Activated naive CD4-positive, alpha-beta T cell treated with anti-CD3 and anti-CD28 coated beads, Interleukin-2, amount 10 ng/mL, durations not matched to agents 7 days and 5 days (primary cell): ENCODE data around the gene DDB1.
A peak's percentile ranks its signal among the peaks of the same experiment; 100 is the strongest.

Experiments used
- CTCF ChIA-PET: fragments of 350-600 bp; sonication (Branson Sonifier 250); formaldehyde crosslinking; loops from one replicate; lab custom pipeline; 2021; ENCODE audit warnings: antibody characterized with exemption; lab: Charles Lee
- DNase-seq: peaks from one replicate; pipeline ENCODE4 v3.0.0-alpha.2; 2020
- H3K27ac Mint-ChIP-seq: one replicate; pipeline ENCODE4 v1.8.0; 2021; ENCODE audit warnings: mild to moderate bottlenecking, moderate library complexity, mixed read lengths
- H3K27me3 Mint-ChIP-seq: one replicate; pipeline ENCODE4 v1.8.0; 2021; ENCODE audit warnings: mild to moderate bottlenecking, mixed read lengths
- H3K36me3 Mint-ChIP-seq: one replicate; pipeline ENCODE4 v1.8.0; 2021; ENCODE audit warnings: mixed read lengths
- H3K4me1 Mint-ChIP-seq: one replicate; pipeline ENCODE4 v1.8.0; 2021; ENCODE audit warnings: mixed read lengths
- H3K4me3 Mint-ChIP-seq: one replicate; pipeline ENCODE4 v1.8.0; 2021; ENCODE audit warnings: mild to moderate bottlenecking, moderate library complexity, mixed read lengths
- H3K9me3 Mint-ChIP-seq: one replicate; pipeline ENCODE4 v1.8.0; 2021; ENCODE audit warnings: mixed read lengths

The DDB1 gene

DNA sequence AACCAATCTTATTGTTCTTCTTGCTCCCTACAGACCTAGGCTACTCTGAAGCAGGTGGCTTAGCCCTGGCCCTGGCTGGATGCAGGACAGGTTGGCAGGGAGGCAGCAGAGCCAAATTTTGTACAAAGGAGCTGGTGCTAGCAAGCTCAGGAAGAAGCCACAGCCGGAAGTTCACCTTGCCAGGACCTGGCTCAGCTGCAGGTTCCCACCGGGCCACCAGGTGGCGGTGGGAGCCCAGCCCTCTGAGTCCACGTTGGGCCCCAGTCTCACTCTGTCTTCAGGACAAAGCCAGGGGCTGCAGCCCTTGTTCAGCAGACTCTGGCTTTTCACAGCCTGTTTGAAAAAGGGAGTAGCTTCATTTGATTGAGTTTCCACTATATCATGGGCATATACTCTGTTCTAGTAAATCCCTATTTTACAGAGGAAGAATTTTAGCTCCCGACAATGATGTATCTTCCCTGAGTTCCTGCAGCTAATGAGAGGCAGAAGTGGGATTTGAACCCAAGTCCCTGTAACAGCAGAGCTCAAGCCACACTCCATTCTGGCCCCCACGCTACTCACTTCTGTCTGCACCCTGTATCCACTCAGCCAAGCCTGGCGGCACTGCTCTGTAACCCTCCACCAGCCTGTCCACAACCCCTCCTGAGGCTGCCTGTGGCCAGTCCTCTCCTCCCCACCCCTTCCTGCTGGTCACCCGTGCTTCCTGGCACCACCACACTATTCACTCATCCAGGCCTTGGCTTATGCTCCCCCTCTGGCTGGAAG is 3.4 kb upstream of the DDB1 start:
- H3K4me3 Mint-ChIP-seq: no peak overlapping the region
- CTCF ChIA-PET: interaction anchor here (0.7 to 9.9 kb wide), 30 partner anchors 9 to 181 kb away, joined by 3 to 309 read pairs (median 6); partner anchors contain the start of genes CPSF7, CYB561A3, SDHAF2 and TMEM138

DNA sequence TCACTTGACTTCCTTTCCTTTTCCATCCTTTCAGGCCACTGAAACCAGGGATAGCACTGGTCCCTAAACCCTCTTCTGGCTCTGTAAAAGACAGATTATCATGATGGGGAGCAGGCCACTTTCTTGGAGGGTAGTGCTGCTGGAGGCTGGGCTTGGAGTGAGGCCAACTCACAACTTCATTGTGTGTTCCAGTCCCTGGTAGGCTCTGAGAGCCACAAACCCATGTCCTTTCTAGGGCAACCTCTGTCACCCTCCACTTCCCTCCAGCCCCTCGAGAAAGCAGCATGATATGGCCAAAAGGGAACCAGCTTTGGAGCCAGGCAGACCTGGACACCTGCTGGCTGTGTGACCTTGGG is 2.4 kb upstream of the DDB1 start:
- Mint-ChIP-seq H3K4me1 (peaks cover 56% of the 10 kb centered on the region), H3K9me3 (no peaks in the 10 kb centered on the region), H3K27ac (peak overlapping the region; percentile 88), H3K27me3 (no peaks in the 10 kb centered on the region), H3K4me3 (no peak overlapping the region), H3K36me3 (peaks cover 15% of the 10 kb centered on the region)
- DNase-seq: no peak
- CTCF ChIA-PET: interaction anchor here (0.6 to 9.9 kb wide), 18 partner anchors 8 to 182 kb away, joined by 3 to 309 read pairs (median 10); partner anchors contain the start of genes CPSF7, CYB561A3, TMEM138 and TMEM216

More for the DNA sequence above, 3.4 kb upstream of the DDB1 start:
- no peaks in the 10 kb centered on the region for H3K9me3 Mint-ChIP-seq
- H3K36me3 Mint-ChIP-seq: peaks cover 14% of the 10 kb centered on the region
- peak overlapping the region; percentile 88 for H3K27ac Mint-ChIP-seq
- no peaks in the 10 kb centered on the region for H3K27me3 Mint-ChIP-seq
- peak; percentile 88 for DNase-seq
- H3K4me1 Mint-ChIP-seq: peaks cover 48% of the 10 kb centered on the region

DNA sequence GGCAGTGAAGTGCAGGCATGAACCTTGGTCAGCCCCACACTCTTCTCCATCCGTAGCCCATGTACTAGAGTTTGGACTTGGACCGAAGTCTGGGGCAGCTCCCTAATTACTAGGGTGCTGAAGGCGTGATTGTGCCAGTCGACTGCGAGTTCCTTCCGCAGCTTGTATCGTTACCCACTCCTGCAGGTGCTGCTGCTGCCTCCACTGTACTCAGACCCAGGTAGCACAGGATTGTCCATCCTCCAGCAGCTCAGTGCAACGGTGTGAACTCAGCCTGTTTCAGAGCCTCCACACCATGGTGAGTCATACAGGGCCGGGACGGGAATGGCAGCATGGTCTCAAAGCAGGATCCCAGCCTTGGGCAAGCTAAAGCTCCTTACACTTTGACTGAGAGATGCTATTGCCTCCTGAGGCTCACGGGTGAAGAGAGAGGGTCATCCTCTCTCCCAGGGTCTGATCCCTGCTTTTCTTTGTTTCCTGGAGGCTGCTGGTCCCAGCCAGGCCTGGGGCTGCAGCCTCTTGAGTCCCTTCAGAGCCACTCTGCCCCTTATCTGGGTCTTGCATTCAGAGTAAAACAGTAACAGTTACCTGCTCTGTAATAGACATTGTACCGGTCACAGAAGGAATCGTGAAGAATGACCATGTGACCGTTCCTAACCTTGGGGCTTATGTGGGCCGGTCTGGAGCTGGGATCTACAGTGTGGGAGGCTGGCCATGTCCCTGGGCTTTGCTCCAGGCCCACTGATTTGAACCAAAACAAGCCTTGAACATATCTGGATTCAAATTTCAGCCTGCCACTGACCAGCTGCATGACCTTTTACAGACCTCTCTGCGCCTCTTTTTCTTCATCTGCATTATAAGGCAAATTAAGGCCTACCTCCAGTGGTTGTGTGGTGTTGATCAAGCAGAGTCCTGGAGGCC is 1.8 kb upstream of the DDB1 start:
- Mint-ChIP-seq H3K27ac (peak overlapping the region; percentile 97), H3K4me1 (peaks cover 62% of the 10 kb centered on the region), H3K27me3 (no peaks in the 10 kb centered on the region), H3K36me3 (peaks cover 20% of the 10 kb centered on the region), H3K9me3 (no peaks in the 10 kb centered on the region), H3K4me3 (peak overlapping the region; percentile 93)
- CTCF ChIA-PET: interaction anchor here (0.6 to 9.9 kb wide), 12 partner anchors 13 to 182 kb away, joined by 3 to 309 read pairs (median 8); partner anchors contain the start of genes CPSF7, CYB561A3, TMEM138 and TMEM216
- DNase-seq: no peak

DNA sequence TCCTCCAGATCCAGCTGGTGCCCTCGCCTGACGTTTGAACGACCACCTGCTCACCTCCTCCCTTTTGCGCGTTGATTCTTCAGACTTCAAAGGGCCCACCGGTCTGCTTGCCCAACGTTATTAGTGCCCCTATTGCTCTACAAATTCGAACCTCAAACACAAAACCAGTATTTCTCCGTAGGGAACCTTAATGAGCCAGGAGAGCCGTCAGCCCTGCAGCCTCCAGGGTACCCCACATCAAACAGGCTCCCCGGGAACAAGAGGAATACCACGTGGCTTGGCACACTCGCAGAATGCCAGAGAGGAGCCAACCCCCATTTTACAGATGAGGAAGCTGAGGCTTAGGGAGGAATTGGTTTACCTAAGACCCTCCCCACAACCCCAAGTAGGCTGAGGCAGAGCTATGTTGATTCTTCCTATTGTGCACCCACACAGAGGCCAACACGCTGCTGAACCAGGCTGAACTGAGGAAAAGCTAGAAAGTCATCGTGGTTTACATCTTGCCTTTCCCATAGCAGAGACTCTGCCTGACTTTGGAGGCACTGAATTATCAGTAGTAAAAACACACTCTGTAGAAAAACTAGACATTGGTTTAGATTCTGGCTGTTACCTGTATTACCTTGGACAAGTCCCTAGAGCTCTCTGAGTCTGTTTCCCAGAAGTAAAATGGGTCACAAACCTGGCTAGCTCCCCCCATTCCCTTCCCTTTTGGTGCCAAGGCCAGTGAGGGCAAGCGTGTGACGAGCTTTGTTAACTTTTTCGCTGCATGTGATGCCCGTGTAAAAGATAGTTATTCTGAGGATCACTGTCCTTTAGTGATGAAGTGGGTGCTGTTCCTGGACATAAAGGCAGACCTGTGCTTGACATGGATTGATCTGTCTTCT is 887 bp upstream of the DDB1 start:
- CTCF ChIA-PET: interaction anchor here (0.6 to 9.9 kb wide), 9 partner anchors 14 to 112 kb away, joined by 3 to 309 read pairs (median 6); partner anchors contain the start of genes CPSF7, CYB561A3, TMEM138 and TMEM216
- Mint-ChIP-seq H3K27ac (peak overlapping the region; percentile 97), H3K27me3 (no peaks in the 10 kb centered on the region), H3K36me3 (peaks cover 27% of the 10 kb centered on the region), H3K4me1 (peaks cover 68% of the 10 kb centered on the region), H3K4me3 (peak overlapping the region; percentile 93), H3K9me3 (no peaks in the 10 kb centered on the region)
- DNase-seq: peak; percentile 34

DNA sequence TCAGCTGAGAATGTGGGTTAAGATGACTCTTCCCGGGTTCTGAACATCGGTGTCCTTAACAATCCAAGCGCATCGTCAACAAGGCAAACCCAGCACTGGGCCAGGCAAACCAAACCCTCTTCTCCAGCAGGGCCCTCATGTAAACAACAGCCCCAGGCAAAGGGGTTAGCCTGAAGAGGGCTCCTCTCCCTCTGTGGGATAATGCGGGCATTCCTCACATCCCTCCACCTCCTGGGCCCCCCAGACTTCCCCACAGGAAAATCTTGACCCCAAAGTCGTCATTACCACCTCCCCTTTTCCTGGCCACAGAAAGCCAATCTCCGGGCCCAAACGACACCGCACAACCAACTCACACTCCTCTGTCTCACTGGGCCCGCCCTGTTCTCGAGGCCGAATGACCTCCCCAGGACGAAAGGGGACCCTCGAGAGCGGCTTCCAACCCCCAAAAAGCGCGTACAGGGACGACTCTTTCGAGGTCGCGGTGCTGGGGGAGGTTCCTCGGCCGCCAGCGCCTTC is 566 bp downstream of the DDB1 start:
- no peaks in the 10 kb centered on the region for H3K9me3 Mint-ChIP-seq
- peaks cover 74% of the 10 kb centered on the region for H3K4me1 Mint-ChIP-seq
- H3K4me3 Mint-ChIP-seq: peak overlapping the region; percentile 93
- peak overlapping the region; percentile 97 for H3K27ac Mint-ChIP-seq
- no peaks in the 10 kb centered on the region for H3K27me3 Mint-ChIP-seq
- peaks cover 38% of the 10 kb centered on the region for H3K36me3 Mint-ChIP-seq
- peak; percentile 37 for DNase-seq
- CTCF ChIA-PET: interaction anchor here (1.6 kb wide), 1 partner anchor 53 kb away, joined by 5 read pairs; no protein-coding TSS in a partner anchor

DNA sequence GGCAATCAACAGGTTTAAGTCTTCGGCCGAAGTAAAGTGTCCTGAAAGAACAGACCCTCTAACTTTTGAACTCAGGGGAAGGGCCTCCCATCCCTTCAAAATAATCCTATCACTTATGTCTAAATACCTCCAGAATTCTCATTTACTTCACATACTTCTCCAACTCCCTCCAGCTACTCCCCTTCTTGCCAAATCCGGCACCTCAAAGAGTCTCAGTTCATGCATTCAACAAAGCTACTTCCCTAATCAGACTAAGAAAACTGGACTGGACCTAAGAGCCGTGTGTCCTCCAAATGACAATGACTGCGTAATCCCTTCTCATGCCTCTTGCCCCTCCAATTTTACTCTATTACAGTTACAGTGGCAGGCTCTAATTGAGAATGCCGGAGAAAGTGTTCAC is 1.3 kb downstream of the DDB1 start:
- H3K27me3 Mint-ChIP-seq: no peaks in the 10 kb centered on the region
- H3K9me3 Mint-ChIP-seq: no peaks in the 10 kb centered on the region
- H3K4me1 Mint-ChIP-seq: peaks cover 68% of the 10 kb centered on the region
- CTCF ChIA-PET: interaction anchor here (1.6 kb wide), 1 partner anchor 54 kb away, joined by 5 read pairs; no protein-coding TSS in a partner anchor
- peaks cover 38% of the 10 kb centered on the region for H3K36me3 Mint-ChIP-seq
- peak overlapping the region; percentile 93 for H3K4me3 Mint-ChIP-seq
- DNase-seq: no peak
- peak overlapping the region; percentile 97 for H3K27ac Mint-ChIP-seq

DNA sequence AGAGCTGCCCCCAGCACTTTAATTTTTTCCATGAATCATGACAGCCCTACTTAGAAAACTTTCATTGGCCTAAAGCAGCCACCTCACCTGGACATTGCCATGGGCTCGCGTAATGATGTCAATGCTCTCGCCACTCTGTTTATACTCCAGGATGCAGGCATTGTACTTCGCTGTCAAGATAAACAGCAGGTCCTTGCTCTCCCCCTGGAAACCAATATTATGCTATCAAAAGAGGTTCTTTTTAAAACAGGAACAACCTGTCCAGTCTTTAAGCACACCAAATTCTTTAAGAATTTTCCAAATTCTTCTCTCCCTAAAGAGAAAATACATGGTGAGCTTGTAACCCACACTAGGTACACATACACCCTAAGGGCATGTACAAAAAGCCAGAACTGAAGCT is 3.0 kb downstream of the DDB1 start:
- H3K4me3 Mint-ChIP-seq: no peak overlapping the region

DNA sequence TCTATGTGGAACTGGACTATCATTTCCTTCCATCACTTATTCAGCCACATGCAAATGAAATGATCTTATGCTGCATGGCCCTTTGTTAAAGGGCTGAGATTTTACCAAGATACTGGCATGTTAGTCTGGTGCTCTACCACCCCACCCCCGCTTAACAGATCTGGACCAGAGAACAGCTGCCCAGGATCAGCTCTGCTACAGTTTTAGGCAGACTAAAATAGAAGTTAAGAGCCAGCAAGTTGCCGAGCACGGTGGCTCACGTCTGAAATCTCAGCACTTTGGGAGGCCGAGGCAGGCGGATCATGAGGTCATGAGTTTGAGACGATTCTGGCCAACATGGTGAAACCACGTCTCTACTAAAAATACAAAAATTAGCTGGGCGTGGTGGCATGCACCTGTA is 4.6 kb downstream of the DDB1 start:
- Mint-ChIP-seq H3K27me3 (no peaks in the 10 kb centered on the region), H3K4me3 (no peak overlapping the region), H3K4me1 (peaks cover 40% of the 10 kb centered on the region), H3K36me3 (peaks cover 68% of the 10 kb centered on the region), H3K27ac (peak overlapping the region; percentile 45), H3K9me3 (no peaks in the 10 kb centered on the region)
- CTCF ChIA-PET: interaction anchor here (1.3 to 2.9 kb wide), 5 partner anchors 8 to 497 kb away, joined by 3 to 15 read pairs (median 3); no protein-coding TSS in a partner anchor
- no peak for DNase-seq

More for the DNA sequence above, 3.0 kb downstream of the DDB1 start:
- CTCF ChIA-PET: interaction anchor here (0.7 to 1.6 kb wide), 3 partner anchors 56 to 499 kb away, joined by 3 to 6 read pairs (median 3); no protein-coding TSS in a partner anchor
- peaks cover 55% of the 10 kb centered on the region for H3K36me3 Mint-ChIP-seq
- no peak overlapping the region for H3K27ac Mint-ChIP-seq
- H3K9me3 Mint-ChIP-seq: no peaks in the 10 kb centered on the region
- no peaks in the 10 kb centered on the region for H3K27me3 Mint-ChIP-seq
- DNase-seq: no peak
- H3K4me1 Mint-ChIP-seq: peaks cover 52% of the 10 kb centered on the region

DNA sequence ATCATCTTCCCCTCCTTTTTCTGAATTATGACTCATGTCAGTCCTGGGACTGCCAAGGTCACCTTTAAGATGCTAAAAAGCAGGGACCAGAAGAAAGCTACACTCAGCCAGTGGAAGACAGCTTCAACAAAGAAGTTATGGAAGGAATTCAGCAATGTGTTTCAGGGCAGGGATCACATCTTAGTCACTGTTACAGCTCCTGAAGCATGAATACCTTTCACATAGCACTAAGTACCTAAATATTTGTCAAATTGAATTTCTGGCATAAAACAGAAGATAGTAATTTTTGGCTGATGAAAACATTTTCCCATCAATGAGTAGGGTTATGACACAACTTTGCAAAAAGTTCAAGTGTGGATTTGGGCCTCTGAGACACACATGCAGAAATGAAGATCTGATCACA is 5.2 kb downstream of the DDB1 start:
- no peak overlapping the region for H3K27ac Mint-ChIP-seq

DNA sequence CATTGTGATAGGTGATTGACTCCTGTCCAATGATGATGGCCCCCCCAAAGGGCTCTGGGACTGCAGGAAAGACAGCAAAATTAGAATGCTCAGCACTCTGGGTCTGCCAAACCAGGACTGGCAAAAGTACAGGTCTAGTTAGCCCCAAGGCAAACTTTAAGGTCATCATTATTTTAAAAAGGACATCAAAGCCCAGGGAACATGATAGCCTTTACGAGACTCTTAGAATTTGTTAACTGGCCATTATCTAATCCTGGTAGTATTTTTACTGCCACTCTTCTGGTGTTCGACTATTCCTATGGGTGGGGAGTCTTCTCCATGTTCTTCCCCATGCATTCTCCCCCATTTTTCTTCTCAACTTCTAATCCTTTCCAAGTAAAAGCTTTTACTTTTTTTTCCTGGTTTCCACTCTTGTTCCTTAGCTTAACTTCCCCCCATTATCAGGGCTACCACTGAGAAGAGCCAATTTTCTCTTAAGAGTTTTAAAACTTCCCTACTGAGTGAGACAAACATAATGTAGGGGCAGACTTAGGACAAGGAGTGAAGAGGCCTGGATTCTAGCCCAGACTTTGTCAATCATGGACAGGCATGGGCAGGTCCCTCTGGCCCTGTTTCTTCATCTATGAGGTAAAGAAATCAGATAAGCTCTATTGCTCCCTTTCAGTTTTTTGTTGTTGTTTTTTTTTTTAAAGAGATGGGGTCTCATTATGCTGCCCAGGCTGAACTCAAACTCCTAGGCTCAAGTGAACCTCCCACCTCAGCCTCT is 7.1 kb downstream of the DDB1 start:
- Mint-ChIP-seq H3K27me3 (no peaks in the 10 kb centered on the region), H3K27ac (peak overlapping the region; percentile 19), H3K4me3 (no peak overlapping the region), H3K9me3 (no peaks in the 10 kb centered on the region), H3K4me1 (peaks cover 21% of the 10 kb centered on the region), H3K36me3 (peaks cover 74% of the 10 kb centered on the region)
- no peak for DNase-seq
- CTCF ChIA-PET: interaction anchor here (0.6 to 2.9 kb wide), 2 partner anchors 11 to 63 kb away, joined by 3 to 15 read pairs; no protein-coding TSS in a partner anchor

More for the DNA sequence above, 5.2 kb downstream of the DDB1 start:
- no peaks in the 10 kb centered on the region for H3K27me3 Mint-ChIP-seq
- H3K36me3 Mint-ChIP-seq: peaks cover 72% of the 10 kb centered on the region
- H3K4me1 Mint-ChIP-seq: peaks cover 38% of the 10 kb centered on the region
- no peak for DNase-seq
- H3K9me3 Mint-ChIP-seq: no peaks in the 10 kb centered on the region
- no peak overlapping the region for H3K4me3 Mint-ChIP-seq
- CTCF ChIA-PET: interaction anchor here (0.7 to 2.9 kb wide), 7 partner anchors 9 to 497 kb away, joined by 3 to 15 read pairs (median 3); no protein-coding TSS in a partner anchor

DNA sequence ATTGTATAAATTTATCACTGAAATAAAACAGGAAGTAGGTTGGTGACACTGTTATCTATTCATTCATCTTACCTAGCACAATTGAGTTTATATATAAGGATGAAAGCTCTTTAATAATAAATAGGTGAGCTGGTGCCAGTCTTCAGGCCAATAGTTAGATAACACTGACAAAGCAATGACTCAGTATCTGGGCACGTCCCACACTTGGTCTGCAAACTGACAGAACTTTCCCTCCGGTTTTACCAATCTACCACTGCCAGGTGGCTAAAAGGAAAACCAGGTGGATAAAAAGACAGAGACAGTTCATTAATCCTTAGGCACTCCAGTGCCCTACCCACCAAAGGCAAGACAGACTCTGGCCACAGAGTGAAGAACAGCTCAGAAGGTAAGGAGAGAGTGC is 17.6 kb downstream of the DDB1 start:
- Mint-ChIP-seq H3K4me1 (no peaks in the 10 kb centered on the region), H3K4me3 (no peak overlapping the region), H3K27me3 (no peaks in the 10 kb centered on the region), H3K9me3 (no peaks in the 10 kb centered on the region), H3K36me3 (peaks cover 45% of the 10 kb centered on the region), H3K27ac (no peak overlapping the region)
- CTCF ChIA-PET: interaction anchor here (1.4 to 2.3 kb wide), 2 partner anchors 61 to 70 kb away, joined by 4 to 10 read pairs; no protein-coding TSS in a partner anchor
- DNase-seq: no peak

DNA sequence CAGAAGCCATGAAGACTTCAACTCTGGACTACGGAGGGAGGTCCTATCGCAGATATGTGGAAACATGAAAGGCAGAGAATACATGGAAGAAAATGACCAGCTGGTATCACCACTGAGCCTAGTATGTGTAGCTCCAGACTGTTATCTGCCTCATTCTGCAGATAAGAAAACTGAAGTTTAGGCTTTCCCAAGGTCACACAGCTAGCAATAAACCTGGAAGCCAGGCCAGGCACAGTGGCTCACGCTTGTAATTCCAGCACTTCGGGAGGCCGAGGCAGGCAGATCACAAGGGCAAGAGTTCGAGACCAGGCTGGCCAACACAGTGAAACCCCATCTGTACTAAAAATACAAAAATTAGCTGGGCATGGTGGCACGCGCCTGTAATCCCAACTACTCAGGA is 22.2 kb downstream of the DDB1 start:
- CTCF ChIA-PET: interaction anchor here (0.6 to 1.6 kb wide), 3 partner anchors 14 to 25 kb away, joined by 3 to 4 read pairs (median 3); no protein-coding TSS in a partner anchor
- H3K27ac Mint-ChIP-seq: no peak overlapping the region

More for the DNA sequence above, 22.2 kb downstream of the DDB1 start:
- Mint-ChIP-seq H3K4me3 (no peak overlapping the region), H3K4me1 (no peaks in the 10 kb centered on the region), H3K9me3 (no peaks in the 10 kb centered on the region), H3K27me3 (no peaks in the 10 kb centered on the region), H3K36me3 (peaks cover 37% of the 10 kb centered on the region)
- DNase-seq: no peak
